ENCODE data around the gene MRPL20. TPM values are rescaled to one million over a fixed set of nuclear protein-coding genes. Genes with fewer than 3 reads are reported as not detected.
A peak's percentile ranks its signal among the peaks of the same experiment; 100 is the strongest.
"Not testable (repeated sequence)": the region's sequence is repeated elsewhere in the genome, so short reads cannot be mapped to it uniquely, and the experiment has no call there.

Gene MRPL20
- total RNA-seq: 100 to 1,000 TPM in 1 of 2 donors, 10 to 100 TPM in 1; 69.5 to 103 TPM
- 100 to 1,000 TPM in 3 of 6 donors, 10 to 100 TPM in 3; 90.8 to 145 (median 99.8) TPM for polyA plus RNA-seq (ENCODE audit: insufficient read length in 6 of 6)
- long read RNA-seq, donor 1, transcript MRPL20-201 (4 exons, 721 nt): major isoform, 90 of 102 reads
- long read RNA-seq, donor 1, partial matches to known transcripts: 11 of 102 reads
- long read RNA-seq, donor 1, other reads (novel, unspliced or antisense): 0 of 102 reads
- long read RNA-seq, donor 2, transcript MRPL20-201 (4 exons, 721 nt): major isoform, 65 of 85 reads
- long read RNA-seq, donor 2, partial matches to known transcripts: 19 of 85 reads
- long read RNA-seq, donor 2, other reads (novel, unspliced or antisense): 0 of 85 reads
- long read RNA-seq, donor 3, transcript MRPL20-201 (4 exons, 721 nt): major isoform, 78 of 85 reads
- long read RNA-seq, donor 3, partial matches to known transcripts: 6 of 85 reads
- long read RNA-seq, donor 3, other reads (novel, unspliced or antisense): 0 of 85 reads
- long read RNA-seq, donor 4, transcript MRPL20-201 (4 exons, 721 nt): major isoform, 73 of 94 reads
- long read RNA-seq, donor 4, partial matches to known transcripts: 13 of 94 reads
- long read RNA-seq, donor 4, other reads (novel, unspliced or antisense): 7 of 94 reads
- long read RNA-seq, donor 5, transcript MRPL20-201 (4 exons, 721 nt): major isoform, 76 of 96 reads
- long read RNA-seq, donor 5, partial matches to known transcripts: 15 of 96 reads
- long read RNA-seq, donor 5, other reads (novel, unspliced or antisense): 0 of 96 reads
- long read RNA-seq, donor 6, transcript MRPL20-201 (4 exons, 721 nt): major isoform, 75 of 103 reads
- long read RNA-seq, donor 6, partial matches to known transcripts: 24 of 103 reads
- long read RNA-seq, donor 6, other reads (novel, unspliced or antisense): 0 of 103 reads
- long read RNA-seq, donor 7, transcript MRPL20-201 (4 exons, 721 nt): major isoform, 32 of 33 reads
- long read RNA-seq, donor 7, partial matches to known transcripts: 0 of 33 reads
- long read RNA-seq, donor 7, other reads (novel, unspliced or antisense): 0 of 33 reads
- long read RNA-seq, donor 8, transcript MRPL20-201 (4 exons, 721 nt): major isoform, 56 of 67 reads
- long read RNA-seq, donor 8, partial matches to known transcripts: 6 of 67 reads
- long read RNA-seq, donor 8, other reads (novel, unspliced or antisense): 0 of 67 reads
- long read RNA-seq, donor 9, partial matches to known transcripts: 0 of 1 reads
- long read RNA-seq, donor 9, other reads (novel, unspliced or antisense): 0 of 1 reads
- long read RNA-seq, donor 10, transcript MRPL20-201 (4 exons, 721 nt): major isoform, 101 of 119 reads
- long read RNA-seq, donor 10, partial matches to known transcripts: 2 of 119 reads
- long read RNA-seq, donor 10, other reads (novel, unspliced or antisense): 15 of 119 reads
- long read RNA-seq, donor 11, transcript MRPL20-201 (4 exons, 721 nt): major isoform, 67 of 82 reads
- long read RNA-seq, donor 11, partial matches to known transcripts: 13 of 82 reads
- long read RNA-seq, donor 11, other reads (novel, unspliced or antisense): 0 of 82 reads
- long read RNA-seq, donor 12, transcript MRPL20-201 (4 exons, 721 nt): major isoform, 49 of 57 reads
- long read RNA-seq, donor 12, partial matches to known transcripts: 5 of 57 reads
- long read RNA-seq, donor 12, other reads (novel, unspliced or antisense): 0 of 57 reads

DNA sequence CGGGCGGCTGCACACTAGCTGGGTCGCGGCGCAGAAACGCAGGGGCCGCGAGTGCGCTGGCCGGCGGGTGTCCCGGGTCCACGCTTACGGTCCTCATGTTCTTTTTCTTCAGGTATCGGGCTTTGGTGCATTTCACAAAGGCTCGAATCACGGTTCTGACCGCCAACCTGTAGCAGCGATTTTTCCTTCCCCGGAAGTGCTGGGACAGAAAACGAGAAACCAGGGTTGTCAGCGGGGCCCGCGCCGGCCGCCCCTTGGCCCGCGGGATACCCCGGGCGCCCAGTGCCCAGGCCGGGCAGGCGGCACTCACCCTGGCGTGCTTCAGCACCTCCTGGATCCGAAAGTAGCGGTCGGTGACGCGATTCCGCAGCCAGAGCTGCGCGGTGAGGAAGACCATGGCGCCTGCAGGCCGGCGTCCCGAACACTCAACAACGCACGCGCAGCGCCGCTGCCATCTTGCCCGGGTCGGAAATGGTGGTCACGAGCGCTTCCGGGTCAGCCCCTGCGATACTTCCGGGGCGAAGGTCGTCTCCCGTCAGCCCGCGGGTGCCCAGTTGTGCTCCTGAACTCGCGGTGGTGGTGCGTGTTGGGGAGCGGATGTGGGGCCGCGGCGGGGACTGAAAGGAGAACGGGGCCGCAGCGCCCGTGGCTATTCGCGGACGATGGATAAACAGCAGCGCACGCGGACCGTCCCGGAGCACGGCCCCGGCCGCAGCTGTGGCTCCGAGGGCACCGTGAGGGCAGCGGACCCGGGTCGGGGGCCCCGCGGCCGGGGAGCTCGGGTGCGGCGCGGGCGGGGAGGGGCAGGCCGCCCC, at the start of gene MRPL20:
MRPL20 (minus strand) TSS at position 473 of the 815 bp plus-strand sequence; CDS start at position 397, 76 bp downstream.
- peak within 1 kb of the TSS; percentile 72 to 91 for H3K27ac ChIP-seq
- peaks cover 0 to under 1% of the 10 kb centered on the region in 2 donors for H3K9me3 ChIP-seq
- H3K4me1 ChIP-seq: peaks cover 9 to 48% of the 10 kb centered on the region in 2 donors
- no peaks in the 10 kb centered on the region for H3K27me3 ChIP-seq
- intact Hi-C loops (cut with DNase I): no loop called here
- DNase-seq (peak; percentile 88 to 98 (median 94)), ATAC-seq (peak; percentile 99)
- peak within 1 kb of the TSS; percentile 86 to 99 for H3K4me3 ChIP-seq
- H3K36me3 ChIP-seq: peaks cover 0 to 38% of the 10 kb centered on the region in 2 donors
- TF ChIP-seq, protein P1, sequence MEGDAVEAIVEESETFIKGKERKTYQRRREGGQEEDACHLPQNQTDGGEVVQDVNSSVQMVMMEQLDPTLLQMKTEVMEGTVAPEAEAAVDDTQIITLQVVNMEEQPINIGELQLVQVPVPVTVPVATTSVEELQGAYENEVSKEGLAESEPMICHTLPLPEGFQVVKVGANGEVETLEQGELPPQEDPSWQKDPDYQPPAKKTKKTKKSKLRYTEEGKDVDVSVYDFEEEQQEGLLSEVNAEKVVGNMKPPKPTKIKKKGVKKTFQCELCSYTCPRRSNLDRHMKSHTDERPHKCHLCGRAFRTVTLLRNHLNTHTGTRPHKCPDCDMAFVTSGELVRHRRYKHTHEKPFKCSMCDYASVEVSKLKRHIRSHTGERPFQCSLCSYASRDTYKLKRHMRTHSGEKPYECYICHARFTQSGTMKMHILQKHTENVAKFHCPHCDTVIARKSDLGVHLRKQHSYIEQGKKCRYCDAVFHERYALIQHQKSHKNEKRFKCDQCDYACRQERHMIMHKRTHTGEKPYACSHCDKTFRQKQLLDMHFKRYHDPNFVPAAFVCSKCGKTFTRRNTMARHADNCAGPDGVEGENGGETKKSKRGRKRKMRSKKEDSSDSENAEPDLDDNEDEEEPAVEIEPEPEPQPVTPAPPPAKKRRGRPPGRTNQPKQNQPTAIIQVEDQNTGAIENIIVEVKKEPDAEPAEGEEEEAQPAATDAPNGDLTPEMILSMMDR (IDR thresholded peaks at IDR 0.05): peak in 1 of 2 donors; percentile 2

- H3K36me3 ChIP-seq; H3K4me1 ChIP-seq; intact Hi-C loops (cut with DNase I); H3K27ac ChIP-seq; H3K9me3 ChIP-seq; DNase-seq; H3K4me3 ChIP-seq; ATAC-seq: not testable (repeated sequence)
- H3K27me3 ChIP-seq: peaks cover 0 to 11% of the 10 kb centered on the region in 2 donors
Measured at GRCh38 chr1:1456683-1457255, 49.7 kb upstream of the MRPL20 start.

- H3K27me3 ChIP-seq; H3K9me3 ChIP-seq; ATAC-seq; H3K4me1 ChIP-seq; intact Hi-C loops (cut with DNase I); H3K36me3 ChIP-seq; H3K4me3 ChIP-seq; H3K27ac ChIP-seq; DNase-seq: not testable (repeated sequence)
Measured at GRCh38 chr1:1455934-1456333, 48.8 kb upstream of the MRPL20 start.

DNA sequence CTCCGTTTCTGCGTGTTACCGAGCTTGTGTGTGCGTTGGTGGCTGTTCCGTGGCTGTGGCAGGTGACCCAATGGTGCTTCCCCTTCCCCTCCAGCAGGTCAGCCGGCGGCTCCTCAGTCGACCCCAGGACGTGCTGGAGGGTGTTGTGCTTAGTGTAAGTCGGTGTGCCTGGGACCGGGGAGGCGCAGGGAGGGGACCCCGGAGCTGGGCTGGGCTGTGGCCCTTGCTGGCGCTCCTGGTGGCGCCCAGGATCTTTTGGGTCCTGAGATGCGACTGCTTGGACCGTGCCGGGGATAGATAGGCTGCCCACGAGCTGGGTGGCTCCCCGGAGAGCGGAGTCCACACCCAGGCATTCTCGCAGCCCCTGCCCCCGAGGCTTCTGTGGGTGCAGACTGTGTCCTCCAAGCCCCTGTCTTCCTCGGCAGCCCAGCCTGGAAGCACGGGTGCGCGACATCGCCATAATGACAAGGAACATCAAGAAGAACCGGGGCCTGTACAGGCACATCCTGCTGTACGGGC, 48.3 kb upstream of the MRPL20 start:
- Histone ChIP-seq H3K27me3 (peaks cover 0 to 5% of the 10 kb centered on the region in 2 donors), H3K4me1 (no peaks in the 10 kb centered on the region), H3K9me3 (no peaks in the 10 kb centered on the region), H3K27ac (no peak overlapping the region), H3K36me3 (no peaks in the 10 kb centered on the region), H3K4me3 (no peak overlapping the region)
- ATAC-seq (no peak), DNase-seq (peak in 1 of 4 donors; percentile 64)
- intact Hi-C loops (cut with DNase I): no loop called here
- TF ChIP-seq, protein P1 (IDR thresholded peaks at IDR 0.05): no peak

DNA sequence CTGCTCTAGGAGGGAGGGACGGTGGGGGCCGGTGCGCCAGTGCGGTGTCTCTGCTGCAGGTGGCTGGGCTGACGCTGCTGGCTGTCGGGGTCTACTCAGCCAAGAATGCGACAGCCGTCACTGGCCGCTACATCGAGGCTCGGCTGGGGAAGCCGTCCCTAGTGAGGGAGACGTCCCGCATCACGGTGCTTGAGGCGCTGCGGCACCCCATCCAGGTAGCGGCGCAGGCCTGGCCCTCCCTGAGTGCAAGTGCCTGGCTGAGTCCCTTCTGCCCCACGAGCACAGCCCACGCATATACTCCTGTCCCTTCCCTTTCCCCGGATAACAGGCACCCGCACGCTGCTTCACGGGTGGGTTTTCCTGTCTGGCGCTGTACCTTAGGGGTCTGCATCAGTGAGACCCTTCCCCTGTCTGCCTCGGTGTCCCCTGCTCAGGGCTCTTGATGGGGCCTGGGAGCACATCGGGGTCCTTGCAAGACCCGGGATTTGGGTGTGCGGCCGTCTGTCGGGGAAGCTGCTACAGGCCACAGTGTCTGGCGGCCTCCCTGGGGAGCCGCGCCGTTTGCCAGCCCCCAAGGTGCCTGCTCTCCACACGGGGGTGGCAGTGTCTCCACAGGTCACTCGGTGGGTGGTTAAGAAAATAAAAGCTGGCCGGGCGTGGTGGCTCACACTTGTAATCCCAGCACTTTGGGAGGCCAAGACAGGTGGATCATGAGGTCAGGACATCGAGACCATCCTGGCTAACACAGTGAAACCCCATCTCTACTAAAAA, 47.4 kb upstream of the MRPL20 start:
- H3K4me3 ChIP-seq; intact Hi-C loops (cut with DNase I); ATAC-seq; H3K36me3 ChIP-seq; H3K4me1 ChIP-seq; H3K9me3 ChIP-seq; H3K27me3 ChIP-seq; H3K27ac ChIP-seq; DNase-seq: not testable (repeated sequence)

Data from left lung (tissue), 14 donors.